Measurements from ENCODE around the gene MYO5B. TPM values are rescaled to one million over a fixed set of nuclear protein-coding genes. Genes with fewer than 3 reads are reported as not detected.
"Not testable (repeated sequence)": the region's sequence is repeated elsewhere in the genome, so short reads cannot be mapped to it uniquely, and the experiment has no call there.

MYO5B gene
- total RNA-seq, 2 experiments from 2014 or later, result 0.18 to 0.23 TPM

GRCh38 chr18:49889552-49889951 lies 305.4 kb downstream of the MYO5B start:
- DNase-seq; H3K4me3 Mint-ChIP-seq; H3K36me3 Mint-ChIP-seq (ENCODE audit: low read depth); H3K27me3 Mint-ChIP-seq; H3K9me3 Mint-ChIP-seq (ENCODE audit: low read depth); H3K4me1 Mint-ChIP-seq; POLR2A ChIA-PET; ATAC-seq; H3K27ac Mint-ChIP-seq: not testable (repeated sequence)
- CTCF ChIA-PET, result interaction anchor here (0.6 kb wide), 1 partner anchor 121 kb away, joined by 4 read pairs; no protein-coding TSS in a partner anchor
- intact Hi-C loops (cut with DNase I, micrococcal nuclease), result loop anchor here in 1 of 2 experiments (5.0 kb wide), 1 partner anchor 448 kb away; no protein-coding TSS in a partner anchor

- Mint-ChIP-seq H3K27ac (no peak overlapping the region), H3K4me3 (no peak overlapping the region), H3K36me3 (ENCODE audit: low read depth) (no peaks in the 10 kb centered on the region), H3K9me3 (ENCODE audit: low read depth) (no peaks in the 10 kb centered on the region), H3K27me3 (peaks cover 8% of the 10 kb centered on the region), H3K4me1 (no peaks in the 10 kb centered on the region)
- POLR2A ChIA-PET, result interaction anchor here (0.7 kb wide), 1 partner anchor 76 kb away, joined by 3 read pairs; no protein-coding TSS in a partner anchor
- ATAC-seq (peak; percentile 60), DNase-seq (peak; percentile 13)
- intact Hi-C loops (cut with DNase I, micrococcal nuclease), result loop anchor here in 1 of 2 experiments (5.0 kb wide), 1 partner anchor 450 kb away; no protein-coding TSS in a partner anchor
- CTCF ChIA-PET, result no interaction called here
Measured at GRCh38 chr18:49886891-49887764, 307.8 kb downstream of the MYO5B start.

GRCh38 chr18:49884959-49885358 lies 310.0 kb downstream of the MYO5B start:
- no peaks in the 10 kb centered on the region for H3K36me3 Mint-ChIP-seq (ENCODE audit: low read depth)
- intact Hi-C loops (cut with DNase I, micrococcal nuclease), result loop anchor here in 1 of 2 experiments (5.0 kb wide), 1 partner anchor 452 kb away; no protein-coding TSS in a partner anchor
- no peak overlapping the region for H3K4me3 Mint-ChIP-seq
- no peaks in the 10 kb centered on the region for H3K4me1 Mint-ChIP-seq
- POLR2A ChIA-PET, result no interaction called here
- CTCF ChIA-PET, result no interaction called here
- DNase-seq, result no peak
- H3K9me3 Mint-ChIP-seq (ENCODE audit: low read depth), result no peaks in the 10 kb centered on the region
- no peak overlapping the region for H3K27ac Mint-ChIP-seq
- peaks cover 12% of the 10 kb centered on the region for H3K27me3 Mint-ChIP-seq
- ATAC-seq, result no peak

- no peaks in the 10 kb centered on the region for H3K36me3 Mint-ChIP-seq (ENCODE audit: low read depth)
- ChIA-PET POLR2A (no interaction called here), CTCF (no interaction called here)
- H3K4me1 Mint-ChIP-seq, result no peaks in the 10 kb centered on the region
- no peak overlapping the region for H3K4me3 Mint-ChIP-seq
- peaks cover 12% of the 10 kb centered on the region for H3K27me3 Mint-ChIP-seq
- DNase-seq (no peak), ATAC-seq (no peak)
- no peak overlapping the region for H3K27ac Mint-ChIP-seq
- intact Hi-C loops (cut with DNase I, micrococcal nuclease), result no loop called here
- no peaks in the 10 kb centered on the region for H3K9me3 Mint-ChIP-seq (ENCODE audit: low read depth)
Measured at GRCh38 chr18:49884465-49884864, 310.5 kb downstream of the MYO5B start.

GRCh38 chr18:49880661-49881060 lies 314.3 kb downstream of the MYO5B start:
- POLR2A ChIA-PET, result no interaction called here
- H3K4me1 Mint-ChIP-seq, result no peaks in the 10 kb centered on the region
- ATAC-seq (no peak), DNase-seq (no peak)
- peaks cover 18% of the 10 kb centered on the region for H3K27me3 Mint-ChIP-seq
- H3K4me3 Mint-ChIP-seq, result no peak overlapping the region
- H3K36me3 Mint-ChIP-seq (ENCODE audit: low read depth), result no peaks in the 10 kb centered on the region
- intact Hi-C loops (cut with DNase I, micrococcal nuclease), result no loop called here
- CTCF ChIA-PET, result interaction anchor here (1.2 kb wide), 1 partner anchor 8 kb away, joined by 3 read pairs; no protein-coding TSS in a partner anchor
- H3K9me3 Mint-ChIP-seq (ENCODE audit: low read depth), result no peaks in the 10 kb centered on the region
- H3K27ac Mint-ChIP-seq, result no peak overlapping the region

GRCh38 chr18:49879271-49879580 lies 315.7 kb downstream of the MYO5B start:
- ChIA-PET CTCF (no interaction called here), POLR2A (no interaction called here)
- Mint-ChIP-seq H3K4me3 (no peak overlapping the region), H3K36me3 (ENCODE audit: low read depth) (no peaks in the 10 kb centered on the region), H3K9me3 (ENCODE audit: low read depth) (no peaks in the 10 kb centered on the region), H3K4me1 (peaks cover 3% of the 10 kb centered on the region), H3K27me3 (peaks cover 18% of the 10 kb centered on the region), H3K27ac (no peak overlapping the region)
- no peak for DNase-seq
- intact Hi-C loops (cut with DNase I, micrococcal nuclease), result no loop called here
- no peak for ATAC-seq

- ChIA-PET CTCF (interaction anchor here (0.8 kb wide), 1 partner anchor 66 kb away, joined by 3 read pairs; no protein-coding TSS in a partner anchor), POLR2A (no interaction called here)
- Mint-ChIP-seq H3K27me3 (peaks cover 18% of the 10 kb centered on the region), H3K27ac (no peak overlapping the region), H3K4me1 (peaks cover 3% of the 10 kb centered on the region), H3K36me3 (ENCODE audit: low read depth) (no peaks in the 10 kb centered on the region), H3K9me3 (ENCODE audit: low read depth) (no peaks in the 10 kb centered on the region), H3K4me3 (no peak overlapping the region)
- no peak for DNase-seq
- ATAC-seq, result no peak
- intact Hi-C loops (cut with DNase I, micrococcal nuclease), result no loop called here
Measured at GRCh38 chr18:49878567-49879270, 316.2 kb downstream of the MYO5B start.

- Mint-ChIP-seq H3K27me3 (peaks cover 18% of the 10 kb centered on the region), H3K27ac (no peak overlapping the region), H3K36me3 (ENCODE audit: low read depth) (no peaks in the 10 kb centered on the region), H3K4me1 (peaks cover 3% of the 10 kb centered on the region), H3K9me3 (ENCODE audit: low read depth) (no peaks in the 10 kb centered on the region), H3K4me3 (no peak overlapping the region)
- DNase-seq (no peak), ATAC-seq (no peak)
- CTCF ChIA-PET, result interaction anchor here (0.8 kb wide), 1 partner anchor 65 kb away, joined by 3 read pairs; no protein-coding TSS in a partner anchor
- intact Hi-C loops (cut with DNase I, micrococcal nuclease), result no loop called here
- POLR2A ChIA-PET, result no interaction called here
Measured at GRCh38 chr18:49878015-49878414, 316.9 kb downstream of the MYO5B start.

- CTCF ChIA-PET, result no interaction called here
- intact Hi-C loops (cut with DNase I, micrococcal nuclease), result no loop called here
- peaks cover 11% of the 10 kb centered on the region for H3K27me3 Mint-ChIP-seq
Measured at GRCh38 chr18:49876536-49876935, 318.4 kb downstream of the MYO5B start.

GRCh38 chr18:49875783-49876182 lies 319.2 kb downstream of the MYO5B start:
- no peak overlapping the region for H3K27ac Mint-ChIP-seq
- POLR2A ChIA-PET, result no interaction called here
- CTCF ChIA-PET, result no interaction called here
- peaks cover 3% of the 10 kb centered on the region for H3K4me1 Mint-ChIP-seq
- DNase-seq (no peak), ATAC-seq (no peak)
- peaks cover 9% of the 10 kb centered on the region for H3K27me3 Mint-ChIP-seq
- no peaks in the 10 kb centered on the region for H3K9me3 Mint-ChIP-seq (ENCODE audit: low read depth)
- H3K36me3 Mint-ChIP-seq (ENCODE audit: low read depth), result no peaks in the 10 kb centered on the region
- intact Hi-C loops (cut with DNase I, micrococcal nuclease), result no loop called here
- no peak overlapping the region for H3K4me3 Mint-ChIP-seq

More at GRCh38 chr18:49876536-49876935, 318.4 kb downstream of the MYO5B start:
- H3K27ac Mint-ChIP-seq, result no peak overlapping the region
- no peaks in the 10 kb centered on the region for H3K9me3 Mint-ChIP-seq (ENCODE audit: low read depth)
- peaks cover 3% of the 10 kb centered on the region for H3K4me1 Mint-ChIP-seq
- DNase-seq (no peak), ATAC-seq (no peak)
- no peak overlapping the region for H3K4me3 Mint-ChIP-seq
- H3K36me3 Mint-ChIP-seq (ENCODE audit: low read depth), result no peaks in the 10 kb centered on the region
- POLR2A ChIA-PET, result no interaction called here

GRCh38 chr18:49875155-49875554 lies 319.8 kb downstream of the MYO5B start:
- Mint-ChIP-seq H3K4me3 (no peak overlapping the region), H3K27me3 (peaks cover 9% of the 10 kb centered on the region), H3K36me3 (ENCODE audit: low read depth) (no peaks in the 10 kb centered on the region), H3K27ac (no peak overlapping the region), H3K4me1 (peaks cover 3% of the 10 kb centered on the region), H3K9me3 (ENCODE audit: low read depth) (no peaks in the 10 kb centered on the region)
- POLR2A ChIA-PET, result no interaction called here
- DNase-seq, result no peak
- no peak for ATAC-seq
- CTCF ChIA-PET, result no interaction called here
- intact Hi-C loops (cut with DNase I, micrococcal nuclease), result no loop called here

All from activated CD4-positive, alpha-beta T cell treated with anti-CD3 and anti-CD28 coated beads for 36 hours (primary cell).